Neural cell (in vitro differentiated cells): Measurements from ENCODE around the gene RAB27A. TPM values are rescaled to one million over a fixed set of nuclear protein-coding genes. Genes with fewer than 3 reads are reported as not detected.

Experiments
- H2AFZ ChIP-seq: fragments of 200-600, 300-800 bp; sonication (generic), shearing (Covaris generic); 2 replicates; pipeline ENCODE4 v1.6.0; 2014; ENCODE audit warnings: low read depth, mild to moderate bottlenecking, antibody characterized with exemption, low read length, moderate library complexity
- H3F3A ChIP-seq: fragments of 200-600 bp; shearing (Covaris generic); 2 replicates; pipeline ENCODE4 v1.6.1; 2016; ENCODE audit warnings: mild to moderate bottlenecking, moderate library complexity, mixed read lengths, antibody characterized with exemption, low read length; ENCODE audit not compliant: insufficient read depth, poor library complexity, severe bottlenecking
- H3K27ac ChIP-seq: fragments of 200-600, 300-800 bp; sonication (generic), shearing (Covaris generic); 2 replicates; pipeline ENCODE4 v1.5.1; 2014; ENCODE audit warnings: mild to moderate bottlenecking, low read length, moderate library complexity
- H3K27me3 ChIP-seq: fragments of 300-800, 200-600 bp; sonication (generic), shearing (Covaris generic); 2 replicates; pipeline ENCODE4 v1.6.0; 2014; ENCODE audit warnings: mild to moderate bottlenecking, low read depth, low read length, moderate library complexity; ENCODE audit not compliant: insufficient read depth
- H3K36me3 ChIP-seq: fragments of 300-800, 200-600 bp; sonication (generic), shearing (Covaris generic); 2 replicates; pipeline ENCODE4 v1.5.1; 2014; ENCODE audit warnings: mild to moderate bottlenecking, antibody characterized with exemption, low read length, moderate library complexity; ENCODE audit not compliant: insufficient read depth
- H3K4me2 ChIP-seq: fragments of 300-800, 200-600 bp; sonication (generic), shearing (Covaris generic); 2 replicates; pipeline ENCODE4 v1.6.0; 2014; ENCODE audit warnings: mild to moderate bottlenecking, low read length
- H3K4me3 ChIP-seq: fragments of 300-800, 200-600 bp; sonication (generic), shearing (Covaris generic); 2 replicates; pipeline ENCODE4 v1.5.1; 2014; ENCODE audit warnings: mild to moderate bottlenecking, low read length, moderate library complexity
- H3K79me2 ChIP-seq: fragments of 200-600 bp; shearing (Covaris generic); replicated peaks from 2 replicates; pipeline ENCODE4 v1.6.0; 2014; ENCODE audit warnings: mild to moderate bottlenecking, low read length, moderate library complexity; ENCODE audit not compliant: insufficient read depth
- H3K9ac ChIP-seq: fragments of 300-800, 200-600 bp; sonication (generic), shearing (Covaris generic); 2 replicates; pipeline ENCODE4 v1.6.1; 2016; ENCODE audit warnings: mild to moderate bottlenecking, low read length, mixed read lengths
- H3K9me2 ChIP-seq: fragments of 200-600 bp; shearing (Covaris generic); 2 replicates; pipeline ENCODE4 v1.6.1; 2016; ENCODE audit warnings: mild to moderate bottlenecking, low read length, mixed read lengths; ENCODE audit not compliant: insufficient read depth
- H3K9me3 ChIP-seq: fragments of 200-600, 300-800 bp; sonication (generic), shearing (Covaris generic); 2 replicates; pipeline ENCODE4 v1.6.1; 2016; ENCODE audit warnings: mild to moderate bottlenecking, mixed run types, low read length, moderate library complexity, mixed read lengths
- H4K20me1 ChIP-seq: fragments of 200-600 bp; shearing (Covaris generic); 2 replicates; pipeline ENCODE4 v1.6.1; 2016; ENCODE audit warnings: mild to moderate bottlenecking, mixed run types; ENCODE audit not compliant: insufficient read depth
- EP300 ChIP-seq: fragments of 450-650 bp; conservative IDR thresholded peaks from 2 replicates; pipeline ENCODE4 v1.6.1; 2014; ENCODE audit warnings: antibody characterized with exemption, mild to moderate bottlenecking, moderate library complexity; ENCODE audit not compliant: poor library complexity, severe bottlenecking
- EZH2 ChIP-seq: fragments of 200-600, 300-800 bp; shearing (Covaris generic), sonication (generic); IDR thresholded peaks from 2 replicates; pipeline ENCODE4 v1.6.1; 2014; ENCODE audit warnings: antibody characterized with exemption, low read length, borderline replicate concordance, mild to moderate bottlenecking; ENCODE audit not compliant: insufficient read depth, poor library complexity, severe bottlenecking
- MXI1 ChIP-seq: fragments of 450-650 bp; conservative IDR thresholded peaks from 2 replicates; pipeline ENCODE4 v1.6.1; 2014; ENCODE audit warnings: antibody characterized with exemption, mild to moderate bottlenecking; ENCODE audit not compliant: poor library complexity, severe bottlenecking
- POLR2AphosphoS5 ChIP-seq: IDR thresholded peaks from 2 replicates; pipeline ENCODE4 v1.6.1; 2012
- RAD21 ChIP-seq: fragments of 450-650 bp; conservative IDR thresholded peaks from 2 replicates; pipeline ENCODE4 v1.6.1; 2014; ENCODE audit warnings: antibody characterized with exemption, mild to moderate bottlenecking, moderate library complexity
- SMC3 ChIP-seq: fragments of 450-650 bp; conservative IDR thresholded peaks from 2 replicates; pipeline ENCODE4 v1.6.1; 2014; ENCODE audit warnings: antibody characterized with exemption, mild to moderate bottlenecking, moderate library complexity; ENCODE audit not compliant: poor library complexity
- TAF1 ChIP-seq: IDR thresholded peaks from 2 replicates; pipeline ENCODE4 v1.6.1; 2012; ENCODE audit warnings: low read depth
- polyA plus RNA-seq: library from polyadenylated mRNA; depleted of rRNA; stranded (reverse); fragments of >200 nt; gene quantifications from 2 replicates; pipeline ENCODE4 v1.2.3, GENCODE V29; 2014
- TF ChIP-seq, protein P1 (sequence below): IDR thresholded peaks from 2 replicates; pipeline ENCODE4 v1.6.1; 2012; ENCODE audit warnings: borderline replicate concordance
- TF ChIP-seq, protein P2 (sequence below): fragments of 450-650 bp; IDR thresholded peaks from 2 replicates; pipeline ENCODE4 v1.5.1; 2014; ENCODE audit warnings: antibody characterized with exemption, mild to moderate bottlenecking, moderate library complexity; ENCODE audit not compliant: poor library complexity, severe bottlenecking

Gene RAB27A
- polyA plus RNA-seq, 1 donor from 2014 or later, result 3.7 TPM

DNA sequence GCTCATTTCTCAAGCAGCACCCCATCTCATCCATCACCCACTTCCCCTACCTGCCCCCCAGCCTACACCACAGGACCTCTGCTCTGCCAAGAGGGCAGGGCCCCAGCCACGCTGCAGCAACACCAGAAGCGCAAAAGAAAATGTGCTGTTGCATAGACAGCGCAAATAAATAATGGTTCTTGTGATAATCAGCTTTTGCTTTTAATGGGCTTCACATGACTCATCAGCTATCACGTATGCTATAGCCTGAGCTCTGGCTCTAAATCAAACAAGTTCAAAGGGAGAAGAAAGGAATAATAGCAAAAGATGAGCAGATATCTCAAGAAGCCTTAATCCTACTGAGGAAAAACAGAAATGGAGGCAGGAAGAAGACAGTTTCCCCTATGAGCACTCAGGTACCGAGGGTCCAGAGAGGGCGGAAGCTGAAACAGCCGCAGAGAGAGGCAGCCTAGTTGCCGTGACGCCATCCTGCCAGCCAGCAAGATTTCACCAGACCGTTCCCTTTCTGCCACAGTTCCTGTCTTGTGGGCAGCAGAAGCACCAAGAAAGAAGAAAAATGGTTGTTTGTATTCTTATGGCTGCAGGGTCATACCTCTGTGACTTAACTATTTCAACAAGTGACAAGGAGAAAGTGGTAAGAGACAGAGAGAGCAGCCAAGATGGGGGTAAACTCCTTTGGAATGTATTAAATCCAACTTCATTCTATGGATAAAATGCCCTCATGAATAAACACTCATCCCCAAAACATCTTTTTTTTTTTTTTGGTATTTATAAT is 22.0 kb downstream of the RAB27A start:
- no peaks in the 10 kb centered on the region for H3K79me2 ChIP-seq
- H3K4me2 ChIP-seq, result no peak overlapping the region
- no peak overlapping the region for H3K4me3 ChIP-seq
- H3K27me3 ChIP-seq, result no peaks in the 10 kb centered on the region
- no peaks in the 10 kb centered on the region for H3F3A ChIP-seq
- no peaks in the 10 kb centered on the region for H3K9me2 ChIP-seq
- H3K36me3 ChIP-seq, result no peaks in the 10 kb centered on the region
- no peak overlapping the region for H3K27ac ChIP-seq
- no peak overlapping the region for H3K9ac ChIP-seq
- no peaks in the 10 kb centered on the region for H3K9me3 ChIP-seq
- TF ChIP-seq POLR2AphosphoS5, result no peak
- H2AFZ ChIP-seq, result no peak overlapping the region
- no peaks in the 10 kb centered on the region for H4K20me1 ChIP-seq

DNA sequence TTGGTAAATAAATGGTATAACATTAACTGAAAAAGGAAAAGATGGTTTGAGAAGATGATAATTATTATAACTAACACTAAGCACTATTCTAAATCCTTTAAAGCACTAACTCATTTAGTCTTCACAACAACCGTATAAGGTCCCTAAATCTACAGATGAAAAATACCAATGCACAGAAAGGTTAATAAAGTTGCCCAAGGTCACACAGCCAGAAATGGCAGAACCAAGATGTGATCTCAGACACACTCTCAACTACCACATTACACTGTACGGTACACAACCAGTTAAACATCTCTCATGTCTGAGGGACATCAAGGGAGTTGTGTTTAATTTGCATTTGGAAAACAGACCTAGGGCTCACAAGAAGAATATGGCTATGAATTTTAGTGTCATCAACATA is 23.1 kb downstream of the RAB27A start:
- H3F3A ChIP-seq, result no peaks in the 10 kb centered on the region
- H3K36me3 ChIP-seq, result no peaks in the 10 kb centered on the region
- H3K27ac ChIP-seq, result no peak overlapping the region
- no peaks in the 10 kb centered on the region for H3K27me3 ChIP-seq
- TF ChIP-seq EZH2 (no peak), TAF1 (no peak), SMC3 (no peak), MXI1 (no peak), RAD21 (no peak), POLR2AphosphoS5 (no peak), EP300 (no peak)
- TF ChIP-seq, protein P1, sequence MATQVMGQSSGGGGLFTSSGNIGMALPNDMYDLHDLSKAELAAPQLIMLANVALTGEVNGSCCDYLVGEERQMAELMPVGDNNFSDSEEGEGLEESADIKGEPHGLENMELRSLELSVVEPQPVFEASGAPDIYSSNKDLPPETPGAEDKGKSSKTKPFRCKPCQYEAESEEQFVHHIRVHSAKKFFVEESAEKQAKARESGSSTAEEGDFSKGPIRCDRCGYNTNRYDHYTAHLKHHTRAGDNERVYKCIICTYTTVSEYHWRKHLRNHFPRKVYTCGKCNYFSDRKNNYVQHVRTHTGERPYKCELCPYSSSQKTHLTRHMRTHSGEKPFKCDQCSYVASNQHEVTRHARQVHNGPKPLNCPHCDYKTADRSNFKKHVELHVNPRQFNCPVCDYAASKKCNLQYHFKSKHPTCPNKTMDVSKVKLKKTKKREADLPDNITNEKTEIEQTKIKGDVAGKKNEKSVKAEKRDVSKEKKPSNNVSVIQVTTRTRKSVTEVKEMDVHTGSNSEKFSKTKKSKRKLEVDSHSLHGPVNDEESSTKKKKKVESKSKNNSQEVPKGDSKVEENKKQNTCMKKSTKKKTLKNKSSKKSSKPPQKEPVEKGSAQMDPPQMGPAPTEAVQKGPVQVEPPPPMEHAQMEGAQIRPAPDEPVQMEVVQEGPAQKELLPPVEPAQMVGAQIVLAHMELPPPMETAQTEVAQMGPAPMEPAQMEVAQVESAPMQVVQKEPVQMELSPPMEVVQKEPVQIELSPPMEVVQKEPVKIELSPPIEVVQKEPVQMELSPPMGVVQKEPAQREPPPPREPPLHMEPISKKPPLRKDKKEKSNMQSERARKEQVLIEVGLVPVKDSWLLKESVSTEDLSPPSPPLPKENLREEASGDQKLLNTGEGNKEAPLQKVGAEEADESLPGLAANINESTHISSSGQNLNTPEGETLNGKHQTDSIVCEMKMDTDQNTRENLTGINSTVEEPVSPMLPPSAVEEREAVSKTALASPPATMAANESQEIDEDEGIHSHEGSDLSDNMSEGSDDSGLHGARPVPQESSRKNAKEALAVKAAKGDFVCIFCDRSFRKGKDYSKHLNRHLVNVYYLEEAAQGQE, result no peak
- TF ChIP-seq, protein P2, sequence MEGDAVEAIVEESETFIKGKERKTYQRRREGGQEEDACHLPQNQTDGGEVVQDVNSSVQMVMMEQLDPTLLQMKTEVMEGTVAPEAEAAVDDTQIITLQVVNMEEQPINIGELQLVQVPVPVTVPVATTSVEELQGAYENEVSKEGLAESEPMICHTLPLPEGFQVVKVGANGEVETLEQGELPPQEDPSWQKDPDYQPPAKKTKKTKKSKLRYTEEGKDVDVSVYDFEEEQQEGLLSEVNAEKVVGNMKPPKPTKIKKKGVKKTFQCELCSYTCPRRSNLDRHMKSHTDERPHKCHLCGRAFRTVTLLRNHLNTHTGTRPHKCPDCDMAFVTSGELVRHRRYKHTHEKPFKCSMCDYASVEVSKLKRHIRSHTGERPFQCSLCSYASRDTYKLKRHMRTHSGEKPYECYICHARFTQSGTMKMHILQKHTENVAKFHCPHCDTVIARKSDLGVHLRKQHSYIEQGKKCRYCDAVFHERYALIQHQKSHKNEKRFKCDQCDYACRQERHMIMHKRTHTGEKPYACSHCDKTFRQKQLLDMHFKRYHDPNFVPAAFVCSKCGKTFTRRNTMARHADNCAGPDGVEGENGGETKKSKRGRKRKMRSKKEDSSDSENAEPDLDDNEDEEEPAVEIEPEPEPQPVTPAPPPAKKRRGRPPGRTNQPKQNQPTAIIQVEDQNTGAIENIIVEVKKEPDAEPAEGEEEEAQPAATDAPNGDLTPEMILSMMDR, result no peak
- H3K79me2 ChIP-seq, result no peaks in the 10 kb centered on the region
- no peak overlapping the region for H2AFZ ChIP-seq
- H4K20me1 ChIP-seq, result no peaks in the 10 kb centered on the region
- no peaks in the 10 kb centered on the region for H3K9me3 ChIP-seq
- H3K4me3 ChIP-seq, result no peak overlapping the region
- no peak overlapping the region for H3K9ac ChIP-seq
- H3K4me2 ChIP-seq, result no peak overlapping the region
- no peaks in the 10 kb centered on the region for H3K9me2 ChIP-seq
